NCI-H748 (cell line): ENCODE data around the gene CDHR1.

ENCODE experiments used
- DNase-seq: peaks from one replicate; lab custom pipeline; 2025; ENCODE audit not compliant: unreplicated experiment; lab: John Stamatoyannopoulos, UW

The CDHR1 gene

DNA sequence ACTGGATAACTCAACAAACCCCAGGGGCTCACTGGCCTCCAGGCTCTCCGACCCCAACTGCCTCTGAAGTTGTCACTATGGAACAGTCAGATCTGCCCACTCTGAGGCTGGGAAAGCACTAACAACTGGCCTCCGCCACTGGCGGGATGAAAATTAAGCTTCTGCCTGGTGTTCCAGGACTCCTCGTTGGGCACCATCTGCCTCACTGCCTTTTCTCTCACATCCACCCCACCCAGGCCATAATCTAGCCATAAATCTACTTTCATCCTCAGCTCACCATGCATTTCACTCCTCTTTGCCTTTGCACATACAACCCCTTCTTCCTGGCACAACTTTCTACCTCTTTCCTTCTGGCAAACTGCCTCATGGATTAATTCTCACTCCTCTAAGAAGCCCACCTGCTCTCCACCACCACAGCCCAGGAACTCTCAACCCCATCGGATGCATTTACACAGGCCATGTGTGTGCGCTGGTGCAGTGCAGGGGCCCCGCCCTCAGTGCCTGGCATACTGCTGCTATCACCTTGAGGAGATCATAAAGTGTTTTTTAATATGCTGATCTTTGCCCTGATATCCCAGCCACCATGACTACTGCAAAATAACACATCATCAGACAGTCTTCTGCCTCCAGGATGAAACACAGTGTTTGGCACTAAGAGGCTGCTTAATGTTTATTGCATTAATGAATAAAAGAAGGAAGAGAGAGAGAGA lies 4.0 kb downstream of the CDHR1 start:
- peak; percentile 3 for DNase-seq

DNA sequence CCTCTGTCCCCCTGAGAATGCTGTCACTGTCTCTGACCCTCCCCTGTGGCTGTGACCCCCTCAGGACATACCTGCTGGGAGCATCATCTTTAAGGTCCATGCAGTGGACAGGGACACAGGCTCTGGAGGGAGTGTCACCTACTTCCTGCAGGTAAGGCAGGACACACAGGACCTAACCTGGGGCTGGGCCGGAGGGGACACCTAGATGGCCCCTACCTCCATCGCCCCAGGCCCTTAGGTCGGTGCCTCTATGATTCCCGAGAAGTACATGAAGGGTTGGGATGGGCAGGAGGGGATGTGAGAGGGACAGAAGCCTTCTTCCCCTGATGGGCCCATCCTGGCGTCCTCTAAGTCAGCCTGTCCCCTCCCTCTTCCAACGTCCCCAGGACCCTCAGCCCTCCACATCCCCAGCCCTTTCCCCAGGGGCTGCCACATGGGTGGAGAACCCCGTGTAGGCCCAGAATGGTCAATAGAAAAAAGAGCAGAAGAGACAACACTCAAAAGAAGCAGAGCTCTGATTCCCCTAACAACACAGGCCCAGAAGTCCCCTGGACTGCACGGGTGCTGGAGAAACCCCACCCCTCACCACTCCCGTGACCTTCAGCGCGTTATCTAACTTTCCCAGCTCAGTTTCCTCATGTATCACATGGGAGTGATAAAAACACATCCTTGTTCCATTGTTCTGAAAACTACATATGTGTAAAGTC lies 6.4 kb downstream of the CDHR1 start:
- no peak for DNase-seq

DNA sequence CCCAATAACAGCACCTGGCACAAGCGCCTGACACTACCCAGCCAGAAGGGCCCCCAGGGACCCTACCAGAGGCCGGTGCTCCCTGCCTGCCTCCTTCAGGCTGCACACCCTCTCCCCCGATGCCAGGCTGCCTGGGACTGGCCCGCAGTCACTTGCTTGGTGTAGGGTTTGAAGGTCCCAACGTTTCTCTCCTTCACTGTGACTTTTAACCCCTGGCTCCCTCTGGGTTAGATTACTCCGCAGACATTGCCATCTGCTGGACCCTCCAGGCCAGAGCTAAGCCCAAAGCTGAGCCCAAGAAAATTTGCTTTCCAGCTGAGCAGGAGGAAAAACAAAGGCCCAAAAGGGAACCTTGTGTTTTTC lies 6.9 kb downstream of the CDHR1 start:
- DNase-seq: no peak

DNA sequence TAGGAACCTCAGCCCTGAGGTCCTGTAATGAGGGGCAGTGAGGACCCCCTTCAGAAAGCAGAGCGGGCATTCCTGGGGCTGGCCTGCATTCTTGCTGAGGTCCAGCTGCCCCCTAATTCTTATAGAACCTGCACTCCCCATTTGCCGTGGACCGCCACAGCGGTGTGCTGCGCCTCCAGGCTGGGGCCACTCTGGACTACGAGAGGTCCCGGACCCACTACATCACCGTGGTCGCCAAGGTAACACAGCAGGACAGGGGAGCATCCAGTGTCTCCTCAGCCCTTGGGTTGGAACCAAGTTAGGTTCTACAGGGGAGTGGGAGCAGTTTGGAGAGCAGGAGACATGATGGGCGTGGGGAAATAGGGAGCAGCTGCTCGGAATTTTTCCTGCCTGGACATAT lies 7.3 kb downstream of the CDHR1 start:
- DNase-seq: no peak

DNA sequence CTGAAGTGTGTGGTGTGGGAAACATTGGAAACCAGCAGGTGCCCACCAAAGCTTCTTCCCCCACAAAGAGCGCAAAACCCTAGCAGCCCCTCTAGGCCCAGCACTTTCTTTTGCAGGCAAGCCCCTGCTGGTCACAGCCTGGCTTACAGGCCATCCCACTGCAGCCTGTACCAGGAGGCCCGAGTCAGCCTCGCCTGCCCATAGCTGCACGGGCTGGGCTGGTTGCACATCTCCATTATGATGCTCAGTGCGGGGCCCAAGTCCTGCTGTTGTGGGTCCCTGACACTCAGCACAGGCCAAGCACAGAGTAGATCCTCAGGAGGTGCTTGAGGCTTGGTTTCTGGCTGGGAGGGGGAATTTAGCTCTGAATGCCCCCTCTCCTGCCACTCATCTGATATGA lies 8.0 kb downstream of the CDHR1 start:
- DNase-seq: no peak

DNA sequence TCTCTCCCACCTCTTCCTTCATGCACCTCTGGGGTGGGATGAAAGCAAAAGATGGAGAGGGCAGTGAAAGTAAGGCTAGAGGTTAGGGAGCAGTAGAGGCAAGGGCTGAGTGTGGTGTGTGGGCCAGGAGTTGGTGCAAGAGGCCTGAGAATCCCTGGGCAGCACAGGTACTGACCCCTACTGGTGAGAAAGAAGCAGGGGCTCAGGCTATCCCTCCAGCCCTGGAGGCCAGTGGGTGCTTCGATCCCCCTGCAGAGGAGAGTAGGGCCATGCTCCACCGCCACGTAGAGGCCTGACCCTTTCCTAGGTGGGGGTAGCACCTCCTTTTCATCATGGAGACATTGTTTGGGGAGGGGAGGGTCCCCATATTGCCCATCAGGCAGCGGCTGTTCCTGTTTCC lies 9.8 kb downstream of the CDHR1 start:
- no peak for DNase-seq

DNA sequence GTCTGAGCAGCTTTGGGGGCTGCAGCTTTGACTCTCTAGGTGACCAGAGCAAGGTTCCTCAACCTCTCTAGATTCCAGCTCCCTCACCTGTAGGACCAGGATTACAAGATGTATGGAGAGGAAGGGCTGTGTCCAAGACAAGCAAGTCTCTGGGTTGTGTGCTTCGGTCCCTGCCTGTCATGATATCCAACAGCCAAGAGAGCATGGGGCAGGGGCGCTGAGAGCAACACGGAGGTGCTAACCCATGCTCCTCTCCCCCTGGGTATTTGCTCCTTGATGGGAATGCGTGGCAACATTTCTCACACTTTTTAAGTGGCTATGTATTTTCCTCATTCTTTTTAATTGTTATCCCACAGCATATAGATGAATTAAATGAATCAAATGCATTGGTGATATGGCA lies 10.3 kb downstream of the CDHR1 start:
- DNase-seq: no peak

DNA sequence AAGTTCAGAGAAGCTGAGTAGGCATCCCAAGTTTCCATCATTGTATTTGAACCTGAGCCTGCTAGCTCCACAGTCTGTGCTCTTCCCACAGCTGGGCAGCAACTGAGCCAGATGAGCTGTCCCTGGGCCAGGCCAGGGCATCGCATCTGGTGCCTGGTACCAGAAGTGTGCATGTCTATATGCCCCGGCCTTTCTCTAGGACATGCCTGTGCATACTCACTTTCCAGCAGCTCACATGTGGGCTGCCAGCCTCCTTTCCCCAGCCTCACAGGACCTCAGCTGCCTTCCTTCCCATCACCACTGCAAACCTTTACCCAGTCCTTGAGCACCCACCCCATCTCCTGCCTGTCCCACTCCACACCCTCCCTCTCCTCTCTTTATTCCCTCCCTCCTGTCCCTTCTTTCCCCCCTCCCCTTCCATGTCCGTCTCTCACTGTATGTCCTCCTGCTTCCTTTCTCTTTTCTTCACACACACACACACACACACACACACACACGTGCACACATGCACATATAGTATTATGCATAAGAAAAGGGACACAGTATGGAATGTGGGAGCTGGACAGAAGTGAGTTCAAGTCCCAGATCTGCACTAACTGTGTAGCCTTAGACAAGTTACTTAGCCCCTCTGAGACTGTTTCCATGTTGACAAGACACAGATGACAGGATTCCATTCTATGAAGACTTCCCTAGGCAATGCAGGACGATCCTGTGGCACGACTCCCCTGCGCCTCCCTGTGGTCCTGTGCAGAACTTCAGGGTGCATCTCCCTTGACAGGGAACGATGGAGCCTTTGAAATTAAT lies 10.9 kb downstream of the CDHR1 start:
- DNase-seq: peak; percentile 58

DNA sequence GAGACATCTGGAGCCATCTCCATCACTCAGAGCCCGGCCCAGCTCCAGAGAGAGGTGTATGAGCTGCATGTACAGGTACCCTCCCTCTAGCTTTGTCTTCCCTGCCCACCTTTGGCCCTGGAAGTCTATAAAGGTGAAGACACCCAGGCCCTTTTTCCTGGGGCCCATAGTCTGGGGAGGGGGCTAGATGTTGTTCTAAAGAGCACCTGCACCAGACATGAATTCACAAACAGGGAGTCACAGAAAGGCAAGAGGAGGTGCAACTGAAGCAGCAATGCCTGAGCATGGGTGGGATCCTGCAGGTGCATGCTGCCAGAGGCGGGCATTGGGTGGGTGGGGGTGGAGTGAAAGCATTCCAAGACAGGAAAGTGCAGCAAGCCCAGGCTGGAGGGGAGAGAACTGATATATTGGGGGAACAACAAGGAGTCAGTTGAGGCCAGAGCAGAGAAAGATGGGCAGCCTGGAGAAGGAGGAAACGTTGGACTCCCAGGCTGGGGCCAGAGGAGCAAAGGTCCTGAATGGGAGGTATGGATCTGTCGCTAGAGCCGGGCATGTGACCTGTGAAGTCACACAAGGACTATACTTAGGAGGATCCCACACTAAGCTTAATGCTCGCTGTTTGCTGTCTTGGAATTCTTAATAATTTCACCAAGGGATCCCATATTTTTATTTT lies 11.7 kb downstream of the CDHR1 start:
- DNase-seq: no peak

DNA sequence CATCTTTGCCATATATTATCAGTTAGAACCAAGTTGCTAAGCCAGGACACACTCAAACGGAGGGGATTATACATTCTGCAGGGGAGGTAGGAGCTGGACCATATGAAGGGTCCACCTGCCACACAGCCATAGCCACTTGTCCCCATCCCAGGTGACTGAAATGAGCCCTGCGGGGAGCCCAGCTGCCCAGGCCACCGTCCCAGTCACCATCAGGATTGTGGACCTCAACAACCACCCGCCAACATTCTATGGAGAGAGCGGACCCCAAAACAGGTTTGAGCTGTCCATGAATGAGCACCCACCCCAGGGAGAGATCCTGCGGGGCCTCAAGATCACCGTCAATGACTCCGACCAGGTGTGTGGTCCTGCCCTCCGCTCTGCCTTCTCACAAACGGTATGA lies 13.7 kb downstream of the CDHR1 start:
- DNase-seq: no peak

DNA sequence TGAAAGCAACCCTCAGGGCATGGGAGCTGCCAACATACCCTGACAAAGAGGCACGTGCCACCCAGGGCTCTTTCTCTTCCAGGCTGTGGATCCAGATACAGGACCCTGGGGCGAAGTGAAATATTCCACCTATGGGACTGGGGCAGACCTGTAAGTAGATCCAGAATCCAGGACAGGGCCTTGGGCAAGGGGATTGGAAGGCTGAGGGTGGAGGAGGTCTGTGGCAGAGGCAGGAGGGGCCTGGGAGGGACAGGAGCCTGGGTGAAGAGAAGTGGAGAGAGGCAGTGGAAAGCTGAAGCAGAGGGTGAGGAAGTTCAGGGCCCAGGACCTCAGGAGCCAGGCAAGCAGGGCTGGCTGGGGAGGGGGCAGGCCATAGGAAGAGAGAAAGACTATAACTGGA lies 17.2 kb downstream of the CDHR1 start:
- DNase-seq: no peak

DNA sequence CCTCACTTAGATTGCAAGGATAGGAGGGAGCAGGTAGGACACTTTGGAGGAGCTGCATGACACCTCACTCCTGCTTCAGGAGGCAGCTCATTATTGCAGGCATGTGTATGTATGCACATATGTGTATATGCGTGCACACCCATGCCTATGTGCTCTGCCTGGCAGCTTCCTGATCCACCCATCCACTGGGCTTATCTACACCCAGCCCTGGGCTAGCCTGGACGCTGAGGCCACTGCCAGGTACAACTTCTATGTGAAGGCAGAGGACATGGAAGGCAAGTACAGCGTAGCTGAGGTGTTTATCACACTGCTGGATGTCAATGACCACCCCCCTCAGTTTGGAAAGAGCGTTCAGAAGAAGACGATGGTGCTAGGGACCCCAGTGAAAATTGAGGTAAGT lies 17.7 kb downstream of the CDHR1 start:
- DNase-seq: no peak

DNA sequence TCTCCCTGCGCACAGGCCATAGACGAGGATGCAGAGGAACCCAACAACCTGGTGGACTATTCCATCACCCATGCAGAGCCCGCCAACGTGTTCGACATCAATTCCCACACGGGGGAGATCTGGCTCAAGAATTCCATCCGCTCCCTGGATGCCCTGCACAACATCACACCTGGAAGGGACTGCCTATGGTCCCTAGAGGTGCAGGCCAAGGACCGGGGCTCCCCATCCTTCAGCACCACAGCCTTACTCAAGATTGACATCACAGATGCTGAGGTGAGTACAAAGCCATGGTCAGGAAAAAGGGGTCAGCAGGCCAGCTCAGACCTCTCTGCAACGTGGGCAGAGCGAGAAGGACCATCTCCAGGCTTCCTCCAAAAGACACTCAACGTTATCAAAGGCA lies 18.7 kb downstream of the CDHR1 start:
- DNase-seq: no peak

DNA sequence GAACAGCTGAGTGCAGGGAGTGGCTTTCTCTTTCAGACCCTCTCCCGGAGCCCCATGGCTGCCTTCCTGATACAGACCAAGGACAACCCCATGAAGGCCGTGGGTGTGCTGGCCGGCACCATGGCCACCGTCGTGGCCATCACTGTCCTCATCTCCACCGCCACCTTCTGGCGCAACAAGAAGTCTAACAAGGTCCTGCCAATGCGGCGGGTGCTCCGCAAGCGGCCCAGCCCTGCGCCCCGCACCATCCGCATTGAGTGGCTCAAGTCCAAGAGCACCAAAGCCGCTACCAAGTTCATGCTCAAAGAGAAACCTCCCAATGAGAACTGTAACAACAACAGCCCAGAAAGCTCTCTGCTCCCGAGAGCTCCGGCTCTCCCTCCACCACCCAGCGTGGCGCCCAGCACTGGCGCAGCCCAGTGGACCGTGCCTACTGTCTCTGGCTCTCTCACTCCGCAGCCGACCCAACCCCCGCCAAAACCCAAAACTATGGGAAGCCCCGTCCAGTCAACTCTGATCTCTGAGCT lies 19.8 kb downstream of the CDHR1 start:
- DNase-seq: no peak

DNA sequence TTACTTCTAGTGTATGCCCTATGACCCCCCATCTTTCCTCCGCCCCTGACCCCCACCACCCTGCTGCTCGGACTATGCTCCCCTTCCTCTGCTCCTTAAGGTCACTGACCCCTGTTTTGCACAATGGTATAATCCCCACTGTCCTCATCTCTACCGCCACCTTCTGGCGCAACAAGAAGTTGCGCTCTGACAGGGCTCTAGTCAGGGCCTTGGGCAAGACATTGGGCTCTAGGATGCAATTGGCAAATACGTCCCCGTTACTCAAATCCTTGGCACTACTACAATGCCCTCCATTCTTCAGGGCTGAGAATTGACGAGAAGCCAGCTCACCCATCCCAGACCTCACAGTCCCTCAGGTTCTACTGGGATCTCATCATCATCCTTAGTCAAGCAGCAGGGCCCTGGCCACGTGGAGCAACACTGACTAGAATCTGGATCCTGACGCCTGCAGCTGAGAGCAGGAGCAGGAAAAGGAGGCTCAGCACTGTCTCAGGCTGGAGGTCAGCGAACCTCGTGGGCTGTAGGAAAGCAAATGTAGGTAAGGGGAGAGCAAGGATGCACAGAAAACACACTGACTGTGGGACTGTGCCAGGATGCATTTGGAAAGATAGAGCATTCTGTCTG lies 20.4 kb downstream of the CDHR1 start:
- no peak for DNase-seq

DNA sequence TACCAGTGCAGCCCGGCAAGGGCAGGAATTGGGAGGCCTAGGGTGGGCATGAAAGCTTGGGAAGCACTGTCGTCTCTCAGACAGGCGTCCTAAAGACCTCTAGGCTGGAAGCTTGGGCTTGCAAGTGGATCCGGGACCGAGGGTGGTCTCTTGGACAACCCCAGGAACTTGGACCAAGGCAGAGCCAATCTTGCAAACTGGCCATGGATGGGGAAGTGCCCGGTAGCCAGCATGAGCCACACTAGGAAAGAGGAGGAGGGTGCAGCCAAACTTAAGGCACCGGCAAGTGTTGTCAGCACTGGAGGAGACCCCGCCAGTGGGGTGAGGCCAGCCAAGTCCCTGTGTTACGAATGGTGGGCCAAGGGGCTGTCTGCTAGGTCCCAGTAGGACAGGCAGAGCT lies 22.5 kb downstream of the CDHR1 start:
- DNase-seq: no peak

DNA sequence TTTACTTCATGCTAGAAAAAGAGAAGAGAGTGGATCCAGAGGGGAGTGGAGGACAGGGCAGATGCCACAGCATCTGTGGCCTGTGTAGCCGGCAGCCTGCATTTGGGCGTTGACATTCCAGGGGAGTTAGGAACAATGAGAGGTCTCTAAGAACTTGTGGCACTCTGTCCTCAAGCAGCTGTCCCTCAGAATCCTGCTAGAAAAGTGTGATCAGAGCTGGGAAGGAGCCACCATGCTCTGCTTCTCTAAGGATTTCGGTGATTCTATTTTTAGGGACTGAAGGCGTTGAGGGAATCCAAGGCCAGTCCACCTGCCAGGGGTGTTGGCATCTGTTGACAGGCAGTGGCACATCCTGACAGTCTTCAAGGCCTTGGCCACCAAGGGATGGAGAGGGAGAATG lies 23.4 kb downstream of the CDHR1 start:
- DNase-seq: no peak

DNA sequence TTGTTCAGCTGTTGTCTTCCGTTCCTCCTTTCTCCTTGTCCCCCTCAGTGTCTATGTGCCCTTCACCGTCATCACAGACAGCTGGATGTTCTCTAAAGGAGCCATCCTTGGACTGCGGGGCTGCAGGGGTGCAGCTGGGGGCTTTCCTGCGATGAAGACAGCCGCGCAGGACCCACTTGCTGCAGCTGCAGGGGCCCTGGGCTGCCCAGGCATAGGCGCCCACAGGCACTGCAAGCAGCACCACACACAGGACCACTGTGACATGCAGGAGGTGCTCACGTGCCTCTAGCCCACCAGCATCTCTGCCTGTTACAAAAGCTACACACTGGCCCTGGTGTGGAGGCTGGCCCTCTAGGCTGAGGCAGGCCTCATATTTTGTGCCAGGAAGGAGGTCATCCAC lies 27.6 kb downstream of the CDHR1 start:
- DNase-seq: no peak

DNA sequence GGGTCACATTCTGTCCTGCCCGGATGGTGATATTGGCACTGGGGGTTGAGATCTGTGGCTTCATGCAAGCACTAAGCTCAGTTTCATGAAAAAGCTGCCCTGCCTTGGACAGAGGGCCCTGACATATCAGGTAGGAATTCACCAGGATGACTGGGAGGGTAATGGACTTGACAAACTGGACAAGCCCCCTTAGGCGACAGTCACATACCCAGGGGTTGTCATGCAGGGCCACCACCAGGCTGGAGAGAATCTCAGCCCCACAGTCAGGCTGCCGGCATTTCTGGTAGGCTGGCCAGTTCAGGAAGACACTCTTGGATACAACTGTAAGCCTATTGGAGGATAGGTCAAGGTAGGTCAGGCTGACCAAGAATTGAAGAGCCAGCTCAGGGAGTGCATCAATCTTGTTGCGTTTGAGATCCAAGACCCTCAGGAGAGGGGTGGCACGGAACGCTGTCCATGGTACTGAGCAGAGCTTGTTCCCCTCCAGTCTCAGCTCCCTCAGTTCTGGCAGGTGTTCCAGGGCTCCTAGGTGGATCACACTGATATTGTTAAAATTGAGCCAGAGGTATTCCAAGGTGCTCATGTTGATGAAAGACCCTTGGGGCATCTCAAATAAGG lies 30.2 kb downstream of the CDHR1 start:
- no peak for DNase-seq

DNA sequence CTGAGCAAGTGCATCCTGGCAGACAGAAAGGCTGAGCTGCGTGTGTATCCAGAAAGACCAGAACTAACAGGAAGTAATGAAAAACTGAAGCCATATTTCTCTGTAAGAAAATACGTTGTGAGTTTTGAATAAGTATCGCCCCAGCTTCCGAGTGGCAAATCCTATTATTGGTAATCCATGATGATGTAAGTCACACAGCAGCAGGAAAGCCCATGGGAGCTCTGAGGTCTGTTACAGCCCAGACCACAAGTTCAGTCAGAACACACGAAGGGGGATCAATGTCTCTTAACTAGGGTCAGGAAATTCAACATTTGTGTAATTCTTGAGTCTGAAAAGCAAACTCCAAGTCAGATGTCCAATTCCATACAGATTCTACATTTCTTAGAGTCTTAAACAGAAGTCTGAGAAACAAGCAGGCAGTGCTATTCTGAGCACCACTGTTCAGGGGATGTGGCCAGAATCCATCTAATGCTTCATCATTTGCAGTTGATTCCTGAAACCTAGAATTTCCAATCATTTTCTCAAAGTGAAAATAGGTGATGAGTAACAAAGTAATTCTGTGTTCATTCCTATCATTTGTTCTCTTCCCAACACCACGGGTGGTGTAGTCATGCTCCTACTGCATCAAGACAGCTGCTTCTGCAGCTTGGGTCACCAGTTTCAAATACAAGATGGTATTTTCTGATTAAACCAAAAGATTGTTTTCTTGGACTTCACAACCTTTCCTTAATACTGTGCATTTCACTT lies 31.3 kb downstream of the CDHR1 start, which contains the start of gene LRIT2:
LRIT2 (minus strand) TSS at position 118 of the 747 bp plus-strand sequence; CDS start at position 94, 24 bp downstream.
- DNase-seq: no peak
